Measurements from ENCODE around the gene DNASE1L3.

The DNASE1L3 gene

DNA sequence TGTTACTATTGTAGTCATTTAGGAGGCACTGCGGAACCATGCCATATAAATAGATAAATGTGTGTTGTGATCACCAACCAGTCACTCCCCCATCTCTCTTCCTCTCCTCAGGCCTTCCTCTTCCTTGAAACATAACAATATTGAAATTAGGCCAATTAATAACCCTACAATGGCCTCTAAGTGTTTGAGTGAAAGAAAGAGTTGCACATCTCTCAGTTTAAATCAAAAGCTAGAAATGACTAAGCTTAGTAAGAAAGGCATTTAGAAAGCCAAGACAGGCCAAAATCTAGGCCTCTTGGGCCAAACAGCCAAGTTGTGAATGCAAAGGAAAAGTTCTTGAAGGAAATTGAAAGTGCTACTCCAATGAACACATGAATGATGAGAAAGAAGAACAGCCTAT is 8.1 kb upstream of the DNASE1L3 start:
- no peaks in the 10 kb centered on the region for H3K79me2 ChIP-seq (ENCODE audit: insufficient read depth, low read length)
- H3K4me2 ChIP-seq (ENCODE audit: low read length): no peak overlapping the region
- no peak overlapping the region for H3K9ac ChIP-seq (ENCODE audit: low read length)
- no peaks in the 10 kb centered on the region for H4K20me1 ChIP-seq (ENCODE audit: insufficient read depth, low read length)
- no peak overlapping the region for H2AFZ ChIP-seq (ENCODE audit: low read length)
- peaks cover 17% of the 10 kb centered on the region for H3K4me1 ChIP-seq (ENCODE audit: insufficient read depth, low read length, severe bottlenecking)
- no peaks in the 10 kb centered on the region for H3K9me3 ChIP-seq (ENCODE audit: low read length)
- no peak overlapping the region for H3K4me3 ChIP-seq (ENCODE audit: low read depth, low read length, poor library complexity, severe bottlenecking)
- no peak for TF ChIP-seq CTCF (IDR thresholded peaks at IDR 0.05; ENCODE audit: low read length)
- no peak for TF ChIP-seq EZH2 (IDR thresholded peaks at IDR 0.05; ENCODE audit: borderline replicate concordance, low read length)
- H3K27me3 ChIP-seq (ENCODE audit: insufficient read depth, low read length): no peaks in the 10 kb centered on the region
- H3K27ac ChIP-seq (ENCODE audit: low read depth, low read length, poor library complexity, severe bottlenecking): no peak overlapping the region
- no peaks in the 10 kb centered on the region for H3K36me3 ChIP-seq (ENCODE audit: insufficient read depth, low read length)
- H3K9me2 ChIP-seq (ENCODE audit: low read depth, low read length): no peaks in the 10 kb centered on the region
- no peaks in the 10 kb centered on the region for H3F3A ChIP-seq (ENCODE audit: insufficient read depth, low read length)

DNA sequence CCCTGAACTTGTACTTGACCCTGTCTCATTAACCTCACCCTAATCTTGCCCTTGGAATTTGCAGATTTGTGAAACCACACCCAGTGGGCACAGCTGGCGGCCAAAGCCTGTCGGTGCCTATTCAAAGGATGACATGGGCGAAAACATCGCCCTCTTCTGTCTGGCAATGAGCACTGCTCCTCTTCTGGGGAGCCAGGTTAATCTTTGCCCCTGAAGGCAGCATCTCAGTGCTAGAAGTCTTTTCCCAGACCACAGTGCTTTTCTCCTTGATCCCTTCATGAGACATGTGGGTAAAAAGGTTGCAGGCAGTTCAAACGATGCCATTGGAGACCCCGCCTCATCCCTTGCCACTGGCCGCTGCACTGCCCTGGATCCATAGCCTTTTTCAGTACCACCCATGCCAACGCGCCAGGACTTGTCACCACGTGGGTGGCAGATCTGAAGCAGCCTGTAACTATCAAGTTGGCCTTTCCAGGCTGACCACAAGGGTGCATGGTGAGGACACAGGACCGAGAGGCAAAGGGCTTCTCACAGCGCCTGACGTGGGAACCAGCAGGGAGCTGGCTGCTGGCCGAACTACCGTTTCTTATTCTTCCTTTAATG is 6.5 kb upstream of the DNASE1L3 start:
- no peaks in the 10 kb centered on the region for H3K27me3 ChIP-seq (ENCODE audit: insufficient read depth, low read length)
- no peaks in the 10 kb centered on the region for H4K20me1 ChIP-seq (ENCODE audit: insufficient read depth, low read length)
- no peaks in the 10 kb centered on the region for H3F3A ChIP-seq (ENCODE audit: insufficient read depth, low read length)
- H3K36me3 ChIP-seq (ENCODE audit: insufficient read depth, low read length): no peaks in the 10 kb centered on the region
- H3K4me1 ChIP-seq (ENCODE audit: insufficient read depth, low read length, severe bottlenecking): peaks cover 17% of the 10 kb centered on the region
- 0 out of 2 replicates have a peak overlapping the region, but pooled peaks have one; percentile 55 for H2AFZ ChIP-seq (ENCODE audit: low read length)
- no peaks in the 10 kb centered on the region for H3K9me3 ChIP-seq (ENCODE audit: low read length)
- H3K4me3 ChIP-seq (ENCODE audit: low read depth, low read length, poor library complexity, severe bottlenecking): peak overlapping the region; percentile 49
- peak overlapping the region; percentile 66 for H3K4me2 ChIP-seq (ENCODE audit: low read length)
- H3K27ac ChIP-seq (ENCODE audit: low read depth, low read length, poor library complexity, severe bottlenecking): no peak overlapping the region
- H3K9ac ChIP-seq (ENCODE audit: low read length): peak overlapping the region; percentile 41; the same call in 1 of the 2 replicates
- TF ChIP-seq CTCF (IDR thresholded peaks at IDR 0.05; ENCODE audit: low read length): peak; percentile 94
- TF ChIP-seq EZH2 (IDR thresholded peaks at IDR 0.05; ENCODE audit: borderline replicate concordance, low read length): no peak
- H3K79me2 ChIP-seq (ENCODE audit: insufficient read depth, low read length): no peaks in the 10 kb centered on the region
- H3K9me2 ChIP-seq (ENCODE audit: low read depth, low read length): no peaks in the 10 kb centered on the region

- Histone ChIP-seq H3K4me3 (ENCODE audit: low read depth, low read length, poor library complexity, severe bottlenecking) (no peak overlapping the region), H3K4me1 (ENCODE audit: insufficient read depth, low read length, severe bottlenecking) (peaks cover 17% of the 10 kb centered on the region), H3K9me2 (ENCODE audit: low read depth, low read length) (no peaks in the 10 kb centered on the region), H4K20me1 (ENCODE audit: insufficient read depth, low read length) (no peaks in the 10 kb centered on the region), H3K9me3 (ENCODE audit: low read length) (no peaks in the 10 kb centered on the region), H2AFZ (ENCODE audit: low read length) (no peak overlapping the region), H3K4me2 (ENCODE audit: low read length) (no peak overlapping the region), H3K27ac (ENCODE audit: low read depth, low read length, poor library complexity, severe bottlenecking) (no peak overlapping the region), H3K79me2 (ENCODE audit: insufficient read depth, low read length) (no peaks in the 10 kb centered on the region), H3K9ac (ENCODE audit: low read length) (no peak overlapping the region), H3K36me3 (ENCODE audit: insufficient read depth, low read length) (no peaks in the 10 kb centered on the region), H3F3A (ENCODE audit: insufficient read depth, low read length) (no peaks in the 10 kb centered on the region), H3K27me3 (ENCODE audit: insufficient read depth, low read length) (no peaks in the 10 kb centered on the region)
- TF ChIP-seq EZH2 (IDR thresholded peaks at IDR 0.05; ENCODE audit: borderline replicate concordance, low read length): no peak
- TF ChIP-seq CTCF (IDR thresholded peaks at IDR 0.05; ENCODE audit: low read length): no peak
Measured at GRCh38 chr3:58216496-58217195, 5.9 kb upstream of the DNASE1L3 start.
